K562 (cell line): ENCODE data around the gene GPHA2. TPM values are rescaled to one million over a fixed set of nuclear protein-coding genes. Genes with fewer than 3 reads are reported as not detected.

ENCODE experiments used
- BRCA1 ChIP-seq, 2 experiments: fragments of 450-650 bp in 1 of 2; sonication (generic) in 1 of 2; formaldehyde crosslinking in 1 of 2; IDR thresholded peaks; 2 replicates each; pipeline versions ENCODE4 v1.5.0 to v1.6.1; 2017 to 2020; ENCODE audit warnings: mild to moderate bottlenecking in 1 of 2, missing genetic modification reagents in 1 of 2
- CEBPB ChIP-seq: fragments of 450-650 bp; IDR thresholded peaks from 2 replicates; pipeline ENCODE4 v1.6.1; 2016; ENCODE audit warnings: missing genetic modification characterization, missing compliant biosample characterization
- ELF2 ChIP-seq: fragments of 250-450 bp; sonication (Bioruptor Pico); IDR thresholded peaks from 2 replicates; pipeline ENCODE4 v1.5.0; 2021; ENCODE audit warnings: mild to moderate bottlenecking
- ETV1 ChIP-seq: fragments of 450-650 bp; conservative IDR thresholded peaks from 2 replicates; pipeline ENCODE4 v1.6.1; 2016; ENCODE audit warnings: missing genetic modification characterization, control low read depth, low read depth, missing compliant biosample characterization
- ETV6 ChIP-seq, 3 experiments: fragments of 150-350 bp in 1 of 3; sonication (generic) in 1 of 3; formaldehyde crosslinking in 1 of 3; IDR thresholded peaks; 2 replicates each; pipeline versions ENCODE4 v1.6.1 to v1.8.0; 2014 to 2022; ENCODE audit warnings: borderline replicate concordance in 2 of 3, low read depth in 2 of 3, antibody characterized with exemption in 1 of 3, low read length in 1 of 3, mild to moderate bottlenecking in 1 of 3, missing genetic modification reagents in 1 of 3
- FOXK1 ChIP-seq: sonication (generic); formaldehyde crosslinking; IDR thresholded peaks from 2 replicates; pipeline ENCODE4 v1.8.0; 2022; ENCODE audit warnings: missing genetic modification reagents, mild to moderate bottlenecking, borderline replicate concordance
- FOXP4 ChIP-seq: sonication (generic); formaldehyde crosslinking; IDR thresholded peaks from 2 replicates; pipeline ENCODE4 v1.8.0; 2022; ENCODE audit warnings: mild to moderate bottlenecking, missing genetic modification reagents, borderline replicate concordance
- GTF3C2 ChIP-seq: IDR thresholded peaks from 3 replicates; pipeline ENCODE4 v1.6.1; 2011; ENCODE audit warnings: borderline replicate concordance, mild to moderate bottlenecking, moderate library complexity; ENCODE audit not compliant: insufficient read length; ENCODE audit errors: extremely low read depth
- HNRNPUL1 ChIP-seq: fragments of 200-400 bp; formaldehyde crosslinking; IDR thresholded peaks from 2 replicates; pipeline ENCODE4 v1.6.1; 2017; ENCODE audit warnings: low read length
- KAT8 ChIP-seq: fragments of 450-650 bp; IDR thresholded peaks from 2 replicates; pipeline ENCODE4 v1.6.1; 2016; ENCODE audit warnings: low read depth, mild to moderate bottlenecking
- MEF2A ChIP-seq: IDR thresholded peaks from 2 replicates; pipeline ENCODE4 v1.6.1; 2011; ENCODE audit warnings: low read depth, mild to moderate bottlenecking, low read length, moderate library complexity; ENCODE audit not compliant: control insufficient read depth
- MLLT1 ChIP-seq, 2 experiments: fragments of 450-650 bp; IDR thresholded peaks; 2 replicates each; pipeline ENCODE4 v1.6.1; 2016
- POLR2AphosphoS5 ChIP-seq: IDR thresholded peaks from 2 replicates; pipeline ENCODE4 v1.6.1; 2011; ENCODE audit warnings: mild to moderate bottlenecking, low read depth, low read length, moderate library complexity; ENCODE audit not compliant: control insufficient read depth, insufficient read depth
- RBM34 ChIP-seq: fragments of 200-400 bp; formaldehyde crosslinking; IDR thresholded peaks from 2 replicates; pipeline ENCODE4 v1.6.1; 2018; ENCODE audit warnings: low read length, borderline replicate concordance; ENCODE audit not compliant: insufficient read depth
- SMAD3 ChIP-seq: fragments of 450-650 bp; formaldehyde crosslinking; conservative IDR thresholded peaks from 2 replicates; pipeline ENCODE4 v1.4.0; 2020; ENCODE audit warnings: mild to moderate bottlenecking
- ZNF707 ChIP-seq: fragments of 250-450 bp; sonication (Bioruptor Pico); conservative IDR thresholded peaks from 2 replicates; pipeline ENCODE4 v1.8.0; 2022; ENCODE audit warnings: inconsistent platforms, mild to moderate bottlenecking, moderate library complexity
- ZNF778 ChIP-seq: fragments of 450-650 bp; formaldehyde crosslinking; IDR thresholded peaks from 2 replicates; pipeline ENCODE4 v1.4.0; 2020; ENCODE audit warnings: mild to moderate bottlenecking, moderate library complexity
- polyA plus RNA-seq, 8 experiments: library from polyadenylated mRNA; depleted of rRNA in 4 of 8; stranded (reverse) in 5 of 8; unstranded in 3 of 8; fragments of >200 nt; fragmentation: Nextera tagmentation in 2 of 8; fragmentation: Illumina TruSeq in 1 of 8; extraction: Ambion mirVana in 2 of 8; extraction: Trizol in 1 of 8; gene quantifications; 2 replicates each; pipeline versions ENCODE4 v1.2.1 to v1.2.3, GENCODE V29; 2011 to 2014; ENCODE audit warnings: inconsistent platforms in 1 of 8, missing spikeins in 1 of 8
- total RNA-seq, 7 experiments: library from RNA; depleted of rRNA in 6 of 7; stranded (reverse); fragments of >200 nt in 6 of 7; fragmentation: Illumina TruSeq in 2 of 7; extraction: Trizol in 2 of 7; gene quantifications; 2 replicates each; pipeline versions ENCODE4 v1.2.1 to v1.2.3, GENCODE V29; 2011 to 2021; ENCODE audit warnings: low replicate concordance in 1 of 7

GPHA2 gene
- total and polyA plus RNA-seq, 9 of the 15 experiments (the other 6 are each of a cell fraction or from before 2014, with no cell fraction given): 0.17 to 0.22 TPM; not detected in 7

GRCh38 chr11:64885367-64886286 lies 50.1 kb downstream of the GPHA2 start (continued):
- peak; percentile 36; the same call in 1 of the 2 replicates for TF ChIP-seq FOXP4 (CRISPR knock-in tag)
- no peak for TF ChIP-seq ZNF778 (CRISPR knock-in tag)
- TF ChIP-seq FOXK1 (CRISPR knock-in tag): peak; percentile 86; the same call in 1 of the 2 replicates
- TF ChIP-seq HNRNPUL1: no peak
- no peak for TF ChIP-seq ZNF707 (CRISPR knock-in tag)
- TF ChIP-seq KAT8: no peak
- TF ChIP-seq ETV1 (tag): peak; percentile 72
- TF ChIP-seq GTF3C2: no peak
- peak; percentile 99 for TF ChIP-seq CEBPB
- TF ChIP-seq ETV6 (IDR thresholded peaks at IDR 0.05; ENCODE audit: borderline replicate concordance in 1 of 2, low read depth in 2 of 2, low read length in 1 of 2): no peak
- TF ChIP-seq ETV6 (CRISPR knock-in tag; IDR thresholded peaks at IDR 0.05; ENCODE audit: borderline replicate concordance): no peak
- TF ChIP-seq MLLT1 (IDR thresholded peaks at IDR 0.05): no peak
- TF ChIP-seq BRCA1 (IDR thresholded peaks at IDR 0.05): no peak
- no peak for TF ChIP-seq BRCA1 (CRISPR knock-in tag; IDR thresholded peaks at IDR 0.05)
- TF ChIP-seq MEF2A: no peak
- no peak for TF ChIP-seq ELF2
- peak; percentile 68; the same call in 1 of the 2 replicates for TF ChIP-seq POLR2AphosphoS5
- TF ChIP-seq RBM34: no peak
- TF ChIP-seq SMAD3 (CRISPR knock-in tag): no peak
